Peyer's patch (tissue), 4 donors: ENCODE results near the gene SLC25A29. TPM values are rescaled to one million over a fixed set of nuclear protein-coding genes. Genes with fewer than 3 reads are reported as not detected.

Source experiments
- DNase-seq, 3 donors: peaks; one replicate each; pipeline ENCODE4 v3.0.0-alpha.2; 2017 to 2019
- H3K27ac ChIP-seq, 4 donors: fragments of 200-600 bp; sonication (generic); one replicate each; pipeline ENCODE4 v1.5.1; 2016 to 2019
- H3K27me3 ChIP-seq, 2 donors: fragments of 200-600 bp; sonication (generic); one replicate each; pipeline ENCODE4 v1.5.1; 2019
- H3K36me3 ChIP-seq, 3 donors: fragments of 200-600 bp; sonication (generic); one replicate each; pipeline ENCODE4 v1.5.1; 2016 to 2019
- H3K4me1 ChIP-seq, 4 donors: fragments of 200-600 bp; sonication (generic); one replicate each; pipeline ENCODE4 v1.5.1; 2016 to 2019
- H3K4me3 ChIP-seq, 4 donors: fragments of 200-600 bp; sonication (generic); 1 replicate in 3 of 4; 2 replicates in 1 of 4; pipeline ENCODE4 v1.5.1; 2016 to 2019; ENCODE audit warnings: mild to moderate bottlenecking in 1 of 4
- H3K9me3 ChIP-seq, 4 donors: fragments of 200-600 bp; sonication (generic); one replicate each; pipeline ENCODE4 v1.5.1; 2016 to 2019; ENCODE audit warnings: mild to moderate bottlenecking in 1 of 4
- CTCF ChIP-seq, 6 experiments: fragments of 450-650 bp in 4 of 6; fragments of 200-600 bp in 2 of 6; sonication (generic) in 1 of 6; IDR thresholded peaks; one replicate each; pipeline ENCODE4 v1.5.1; 2017 to 2019; ENCODE audit warnings: antibody characterized with exemption in 6 of 6, mild to moderate bottlenecking in 3 of 6, moderate library complexity in 1 of 6
- POLR2A ChIP-seq, 2 donors: fragments of 450-650 bp; IDR thresholded peaks; one replicate each; pipeline ENCODE4 v1.5.1; 2017; ENCODE audit warnings: antibody characterized with exemption in 2 of 2, mild to moderate bottlenecking in 2 of 2, moderate library complexity in 2 of 2
- small RNA-seq, 2 donors: library from RNA; depleted of rRNA; stranded (forward); fragments of <200 nt; gene quantifications; one replicate each; pipeline ENCODE3, GENCODE V24; 2016
- total RNA-seq, 4 donors: library from RNA; depleted of rRNA; stranded (reverse); fragments of >200 nt; gene quantifications; one replicate each; pipeline ENCODE4 v1.1.0, GENCODE V29; 2016

SLC25A29 gene
- total RNA-seq, 4 donors from 2014 or later = 11.0 to 74.5 (median 32.0) TPM

GRCh38 chr14:100252684-100253083 lies 53.6 kb downstream of the SLC25A29 start:
- H3K9me3 ChIP-seq = no peaks in the 10 kb centered on the region
- H3K4me3 ChIP-seq = no peak overlapping the region
- DNase-seq = no peak
- H3K27ac ChIP-seq = no peak overlapping the region
- no peak for TF ChIP-seq CTCF (IDR thresholded peaks at IDR 0.05)
- no peak for TF ChIP-seq POLR2A (IDR thresholded peaks at IDR 0.05)
- H3K27me3 ChIP-seq = no peaks in the 10 kb centered on the region
- no peaks in the 10 kb centered on the region for H3K36me3 ChIP-seq
- H3K4me1 ChIP-seq = peaks cover 0 to 57% (median 6%) of the 10 kb centered on the region in 4 donors

- Histone ChIP-seq H3K27me3 (no peaks in the 10 kb centered on the region), H3K27ac (no peak overlapping the region), H3K4me1 (peaks cover 0 to 70% (median 7%) of the 10 kb centered on the region in 4 donors), H3K36me3 (no peaks in the 10 kb centered on the region), H3K4me3 (no peak overlapping the region), H3K9me3 (no peaks in the 10 kb centered on the region)
- TF ChIP-seq CTCF (IDR thresholded peaks at IDR 0.05) (no peak), POLR2A (IDR thresholded peaks at IDR 0.05) (no peak)
- DNase-seq = no peak
Observed at GRCh38 chr14:100250732-100251465, 55.3 kb downstream of the SLC25A29 start.

GRCh38 chr14:100246809-100247428 lies 59.3 kb downstream of the SLC25A29 start:
- H3K9me3 ChIP-seq = no peaks in the 10 kb centered on the region
- TF ChIP-seq POLR2A (IDR thresholded peaks at IDR 0.05) (no peak), CTCF (IDR thresholded peaks at IDR 0.05) (peak; percentile 24 to 73 (median 59))
- DNase-seq = no peak
- H3K36me3 ChIP-seq = no peaks in the 10 kb centered on the region
- peaks cover 0 to 84% (median 15%) of the 10 kb centered on the region in 4 donors for H3K4me1 ChIP-seq
- H3K27me3 ChIP-seq = no peaks in the 10 kb centered on the region
- H3K27ac ChIP-seq = peak overlapping the region in 2 of 4 donors; percentile 26 to 76
- H3K4me3 ChIP-seq = no peak overlapping the region

GRCh38 chr14:100243020-100243419 lies 63.2 kb downstream of the SLC25A29 start:
- Histone ChIP-seq H3K27ac (no peak overlapping the region), H3K27me3 (no peaks in the 10 kb centered on the region), H3K4me1 (peaks cover 0 to 64% (median 21%) of the 10 kb centered on the region in 4 donors), H3K9me3 (no peaks in the 10 kb centered on the region), H3K4me3 (no peak overlapping the region), H3K36me3 (no peaks in the 10 kb centered on the region)
- no peak for TF ChIP-seq POLR2A (IDR thresholded peaks at IDR 0.05)
- no peak for TF ChIP-seq CTCF (IDR thresholded peaks at IDR 0.05)
- no peak for DNase-seq

GRCh38 chr14:100241279-100241678 lies 65.0 kb downstream of the SLC25A29 start:
- H3K27ac ChIP-seq = peak overlapping the region; percentile 89 to 100 (median 100)
- no peaks in the 10 kb centered on the region for H3K27me3 ChIP-seq
- no peak for DNase-seq
- peaks cover 0 to 65% (median 24%) of the 10 kb centered on the region in 4 donors for H3K4me1 ChIP-seq
- no peaks in the 10 kb centered on the region for H3K36me3 ChIP-seq
- no peaks in the 10 kb centered on the region for H3K9me3 ChIP-seq
- TF ChIP-seq CTCF (IDR thresholded peaks at IDR 0.05) (no peak), POLR2A (IDR thresholded peaks at IDR 0.05) (no peak)
- H3K4me3 ChIP-seq = peak overlapping the region; percentile 4 to 100 (median 98)

Small RNA genes lying within 50 kb of the gene (small RNA-seq; reads per million reads assigned to genes)
- gene MIR345 (3.0 to 9.1 reads per million in 2 donors), gene RN7SL523P (0 reads per million in 2 donors)

Other genes with a start within 250 kb of the SLC25A29 start
- gene EVL, start 241.0 kb downstream of the SLC25A29 start, total RNA-seq = 100 to 1,000 TPM in 2 of 4 donors, 10 to 100 TPM in 2; 44.9 to 409 (median 110) TPM
- 10 to 100 TPM; 13.2 to 96.5 (median 77.8) TPM for gene DEGS2, start 146.8 kb downstream of the SLC25A29 start, total RNA-seq
- gene YY1, start 67.3 kb downstream of the SLC25A29 start, total RNA-seq = 10 to 100 TPM; 42.0 to 63.5 (median 50.9) TPM
- gene SLC25A47, start 16.9 kb upstream of the SLC25A29 start, total RNA-seq = 1 to 10 TPM in 1 of 4 donors, under 1 TPM in 1, not detected in 2; 0.54 to 1.2 TPM
- gene WDR25, start 70.0 kb upstream of the SLC25A29 start, total RNA-seq = 10 to 100 TPM in 2 of 4 donors, 1 to 10 TPM in 2; 1.7 to 11.7 (median 10.3) TPM